AG10803 (cell line): ENCODE data around the gene IGF1R.
A peak's percentile ranks its signal among the peaks of the same experiment; 100 is the strongest.

Source experiments
- DNase-seq: peaks from one replicate; pipeline ENCODE4 v3.0.0; 2010; ENCODE audit warnings: low read depth
- H3K4me3 ChIP-seq: 2 replicates; pipeline ENCODE4 v1.5.1; 2011; ENCODE audit warnings: mild to moderate bottlenecking, low read length, control low read depth
- TF ChIP-seq, protein P1 (sequence below): conservative IDR thresholded peaks from 2 replicates; pipeline ENCODE4 v1.5.1; 2011; ENCODE audit warnings: mild to moderate bottlenecking, low read length, control low read depth, inconsistent platforms

IGF1R gene

DNA sequence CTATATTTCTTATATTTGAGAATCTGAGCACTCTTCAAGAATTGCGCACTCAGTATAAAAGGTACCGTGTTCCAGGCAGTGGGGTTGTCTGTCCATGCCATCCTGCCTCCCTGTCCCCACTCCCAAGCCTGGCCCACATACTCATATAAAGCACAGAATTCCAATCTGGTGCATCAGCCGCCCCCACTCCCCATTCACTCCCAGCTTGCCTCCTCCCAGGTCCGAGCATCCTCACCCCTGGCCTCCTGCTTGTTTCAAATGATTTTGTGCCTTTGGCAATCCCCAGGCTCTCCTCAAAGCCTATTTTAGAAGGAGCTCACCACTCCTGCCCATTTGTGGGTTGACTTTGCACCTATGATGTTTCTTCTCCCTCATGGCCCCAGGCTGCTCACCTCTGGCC lies 22.2 kb upstream of the IGF1R start:
- H3K4me3 ChIP-seq: no peak overlapping the region
- DNase-seq: no peak
- TF ChIP-seq, protein P1, sequence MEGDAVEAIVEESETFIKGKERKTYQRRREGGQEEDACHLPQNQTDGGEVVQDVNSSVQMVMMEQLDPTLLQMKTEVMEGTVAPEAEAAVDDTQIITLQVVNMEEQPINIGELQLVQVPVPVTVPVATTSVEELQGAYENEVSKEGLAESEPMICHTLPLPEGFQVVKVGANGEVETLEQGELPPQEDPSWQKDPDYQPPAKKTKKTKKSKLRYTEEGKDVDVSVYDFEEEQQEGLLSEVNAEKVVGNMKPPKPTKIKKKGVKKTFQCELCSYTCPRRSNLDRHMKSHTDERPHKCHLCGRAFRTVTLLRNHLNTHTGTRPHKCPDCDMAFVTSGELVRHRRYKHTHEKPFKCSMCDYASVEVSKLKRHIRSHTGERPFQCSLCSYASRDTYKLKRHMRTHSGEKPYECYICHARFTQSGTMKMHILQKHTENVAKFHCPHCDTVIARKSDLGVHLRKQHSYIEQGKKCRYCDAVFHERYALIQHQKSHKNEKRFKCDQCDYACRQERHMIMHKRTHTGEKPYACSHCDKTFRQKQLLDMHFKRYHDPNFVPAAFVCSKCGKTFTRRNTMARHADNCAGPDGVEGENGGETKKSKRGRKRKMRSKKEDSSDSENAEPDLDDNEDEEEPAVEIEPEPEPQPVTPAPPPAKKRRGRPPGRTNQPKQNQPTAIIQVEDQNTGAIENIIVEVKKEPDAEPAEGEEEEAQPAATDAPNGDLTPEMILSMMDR: no peak

DNA sequence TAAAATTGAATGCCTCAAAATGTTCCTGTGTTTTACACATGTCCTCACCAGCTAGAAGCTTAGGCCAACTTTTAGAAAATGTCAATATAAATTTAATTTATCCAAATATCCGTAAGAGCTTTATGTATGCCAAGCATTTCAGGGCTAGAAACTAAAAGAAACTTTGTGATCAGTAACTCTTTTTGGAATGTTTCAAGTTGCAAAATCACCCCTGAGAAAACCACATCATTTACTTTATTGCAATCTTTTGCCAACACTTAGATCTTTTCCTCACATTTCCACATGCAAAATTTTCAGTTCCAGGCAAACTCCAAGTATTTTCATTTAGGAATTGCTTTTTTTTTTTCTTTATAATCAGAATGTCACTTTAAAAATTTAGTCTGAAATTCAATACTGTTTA lies 20.1 kb upstream of the IGF1R start:
- peak; percentile 32 for DNase-seq
- TF ChIP-seq, protein P1: no peak

DNA sequence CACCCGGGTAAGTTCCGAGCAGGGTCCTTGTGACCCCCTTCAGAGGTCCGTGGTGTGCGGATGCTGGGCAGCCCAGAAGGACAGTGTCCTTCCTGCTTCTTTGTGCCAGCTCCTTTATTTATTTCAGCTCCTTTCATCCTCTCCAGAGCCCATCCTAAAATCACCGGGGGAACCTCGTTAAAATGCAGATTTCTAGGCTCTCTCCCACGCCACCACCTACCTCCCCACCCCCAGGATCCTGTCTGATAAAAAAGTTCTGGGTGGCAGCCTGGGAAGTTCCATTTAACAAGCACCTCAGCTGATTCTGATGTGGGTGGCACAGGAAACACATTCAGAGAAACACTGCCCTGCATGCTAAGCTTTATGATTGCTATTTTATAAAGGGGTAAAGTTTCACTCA lies 12.5 kb upstream of the IGF1R start:
- DNase-seq: no peak
- TF ChIP-seq, protein P1: no peak
- H3K4me3 ChIP-seq: no peak overlapping the region

More for the DNA sequence above, 20.1 kb upstream of the IGF1R start:
- no peak overlapping the region for H3K4me3 ChIP-seq

DNA sequence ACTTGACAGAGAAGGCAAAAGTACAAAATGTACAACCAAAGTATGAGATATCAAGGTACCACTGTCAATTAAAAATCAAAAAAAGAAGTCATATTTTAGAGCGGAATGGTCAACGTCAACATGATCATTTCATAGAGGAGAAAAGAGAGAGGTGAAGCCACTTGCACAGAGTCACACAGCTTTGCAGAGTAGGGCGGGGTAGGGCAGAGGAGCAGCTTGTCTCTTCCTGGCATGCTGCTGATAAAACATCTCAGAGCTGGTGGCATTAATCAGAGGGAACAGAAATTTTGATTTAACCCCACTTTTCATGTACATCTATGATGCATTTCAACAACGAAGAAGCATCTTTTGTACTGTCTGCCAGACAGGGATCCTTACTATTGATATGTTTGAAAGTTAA lies 5.2 kb upstream of the IGF1R start:
- no peak overlapping the region for H3K4me3 ChIP-seq
- no peak for DNase-seq
- TF ChIP-seq, protein P1: no peak

DNA sequence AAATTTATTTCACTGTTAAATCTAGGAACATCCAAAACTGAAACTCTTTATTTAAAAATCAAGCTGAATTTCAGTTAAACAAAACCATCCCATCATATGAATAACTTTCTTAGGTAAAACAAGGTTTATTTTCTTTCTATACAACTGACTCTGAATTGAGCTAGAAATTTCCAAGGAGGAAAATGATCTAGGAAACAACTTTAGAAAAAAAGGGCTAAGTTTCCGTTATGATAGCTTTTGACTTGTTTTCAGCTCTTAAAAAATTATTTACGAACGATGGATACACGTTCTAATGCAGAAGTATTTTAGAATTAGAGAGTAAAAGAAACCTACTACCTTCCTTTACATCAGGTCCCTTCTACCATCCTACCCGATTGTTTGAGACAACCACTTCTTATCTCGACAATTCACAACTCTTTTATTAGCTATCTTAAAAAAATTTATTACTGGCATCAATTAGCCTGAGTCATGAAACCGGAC lies 1.8 kb upstream of the IGF1R start:
- DNase-seq: no peak
- TF ChIP-seq, protein P1: no peak
- H3K4me3 ChIP-seq: peak overlapping the region; percentile 74

DNA sequence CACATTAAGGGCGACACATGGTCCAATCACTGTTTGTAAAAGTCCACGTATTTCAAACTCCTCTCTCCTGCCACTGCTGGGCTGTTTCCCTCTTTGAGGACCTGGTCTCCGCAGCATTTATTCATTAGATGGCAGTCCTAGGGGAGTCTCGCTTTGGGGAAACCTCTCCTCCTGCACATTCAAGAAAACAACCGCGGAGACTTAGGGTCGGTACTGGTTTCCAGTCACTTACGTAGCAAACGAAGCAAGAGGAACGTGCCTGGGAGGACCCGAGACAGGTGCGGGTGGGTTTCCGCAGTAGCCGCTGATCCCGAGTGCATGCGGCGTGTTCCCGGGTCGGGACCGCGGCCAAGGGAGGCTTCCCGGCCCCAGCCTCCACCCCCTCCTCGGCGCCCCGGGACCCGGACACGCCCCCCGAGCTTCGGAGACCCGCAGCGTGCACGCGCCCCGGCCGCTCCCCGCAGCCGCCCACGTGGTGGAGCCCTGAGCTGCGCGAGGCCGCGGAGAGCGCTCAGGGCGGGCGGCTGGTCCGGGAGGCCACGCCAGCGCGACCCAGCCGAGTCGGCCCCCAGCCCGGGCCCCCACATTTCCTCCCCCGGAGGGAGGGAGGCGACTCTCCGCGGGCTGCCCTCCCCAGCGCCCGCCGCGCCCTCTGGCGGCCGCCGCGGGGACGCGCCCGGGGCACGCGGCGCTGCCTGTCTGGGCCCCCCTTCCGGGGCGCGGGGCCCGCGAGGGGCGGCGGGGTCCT lies 1.1 kb upstream of the IGF1R start:
- TF ChIP-seq, protein P1: no peak
- DNase-seq: peak; percentile 33
- peak overlapping the region; percentile 74 for H3K4me3 ChIP-seq

DNA sequence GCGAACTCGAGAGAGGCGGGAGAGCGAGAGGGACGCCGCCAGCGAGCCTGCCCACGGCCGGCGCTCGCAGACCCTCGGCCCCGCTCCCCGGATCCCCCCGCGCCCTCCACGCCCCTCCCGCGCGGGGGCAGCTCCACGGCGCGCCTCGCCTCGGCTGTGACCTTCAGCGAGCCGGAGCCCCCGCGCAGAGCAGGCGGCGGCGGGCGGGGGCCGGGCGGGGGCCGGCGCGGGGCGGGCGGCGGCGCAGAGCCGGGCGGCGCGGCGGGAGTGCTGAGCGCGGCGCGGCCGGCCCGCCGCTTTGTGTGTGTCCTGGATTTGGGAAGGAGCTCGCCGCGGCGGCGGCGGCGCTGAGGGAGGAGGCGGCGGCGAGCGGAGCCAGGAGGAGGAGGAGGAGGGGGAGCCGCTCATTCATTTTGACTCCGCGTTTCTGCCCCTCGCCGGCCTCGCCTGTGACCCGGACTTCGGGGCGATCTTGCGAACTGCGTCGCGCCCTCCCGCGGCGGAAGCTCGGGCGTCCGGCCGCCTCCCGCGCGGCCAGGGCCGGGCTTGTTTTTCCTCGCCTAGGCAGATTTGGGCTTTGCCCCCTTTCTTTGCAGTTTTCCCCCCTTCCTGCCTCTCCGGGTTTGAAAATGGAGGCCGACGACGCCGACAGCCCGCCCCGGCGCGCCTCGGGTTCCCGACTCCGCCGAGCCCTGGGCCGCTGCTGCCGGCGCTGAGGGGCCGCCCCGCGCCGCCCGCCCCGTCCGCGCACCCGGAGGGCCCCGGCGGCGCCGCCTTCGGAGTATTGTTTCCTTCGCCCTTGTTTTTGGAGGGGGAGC lies 524 bp downstream of the IGF1R start:
- peak overlapping the region; percentile 88 for H3K4me3 ChIP-seq

More for the DNA sequence above, 524 bp downstream of the IGF1R start:
- DNase-seq: peak; percentile 54
- TF ChIP-seq, protein P1: no peak
